ENCODE results near the gene VEGFC.

Gene VEGFC

DNA sequence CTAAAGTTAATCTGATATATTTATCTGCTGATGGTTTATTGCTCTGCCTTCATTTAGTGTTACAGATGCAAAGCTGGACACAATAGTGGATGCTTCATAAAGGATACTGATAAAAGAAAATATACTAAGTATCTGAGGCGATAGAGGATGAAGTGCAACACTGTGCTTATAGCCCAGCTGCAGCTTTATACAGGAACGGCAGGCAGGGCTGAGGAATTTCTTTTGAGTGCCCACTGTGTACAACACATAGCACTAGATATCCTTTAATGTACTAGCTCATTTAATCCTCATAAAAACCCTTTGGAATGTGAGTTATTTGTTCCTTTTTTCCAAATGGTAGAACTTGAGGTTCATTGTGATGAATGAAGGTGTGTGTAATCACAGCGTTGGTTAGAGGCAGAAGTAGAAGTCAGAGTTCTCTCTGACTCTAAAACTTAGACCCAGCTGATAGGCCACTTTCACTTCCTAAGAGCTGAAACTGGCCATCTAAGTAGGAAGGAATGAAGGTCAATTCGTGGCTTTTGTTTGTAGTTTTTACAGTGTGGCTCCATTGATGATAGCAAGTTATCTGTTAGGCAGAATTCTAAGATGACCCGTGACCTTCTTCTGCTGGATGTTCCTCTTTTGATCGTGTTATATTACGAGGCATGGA lies 138.0 kb downstream of the VEGFC start:
- TF ChIP-seq, protein P1, sequence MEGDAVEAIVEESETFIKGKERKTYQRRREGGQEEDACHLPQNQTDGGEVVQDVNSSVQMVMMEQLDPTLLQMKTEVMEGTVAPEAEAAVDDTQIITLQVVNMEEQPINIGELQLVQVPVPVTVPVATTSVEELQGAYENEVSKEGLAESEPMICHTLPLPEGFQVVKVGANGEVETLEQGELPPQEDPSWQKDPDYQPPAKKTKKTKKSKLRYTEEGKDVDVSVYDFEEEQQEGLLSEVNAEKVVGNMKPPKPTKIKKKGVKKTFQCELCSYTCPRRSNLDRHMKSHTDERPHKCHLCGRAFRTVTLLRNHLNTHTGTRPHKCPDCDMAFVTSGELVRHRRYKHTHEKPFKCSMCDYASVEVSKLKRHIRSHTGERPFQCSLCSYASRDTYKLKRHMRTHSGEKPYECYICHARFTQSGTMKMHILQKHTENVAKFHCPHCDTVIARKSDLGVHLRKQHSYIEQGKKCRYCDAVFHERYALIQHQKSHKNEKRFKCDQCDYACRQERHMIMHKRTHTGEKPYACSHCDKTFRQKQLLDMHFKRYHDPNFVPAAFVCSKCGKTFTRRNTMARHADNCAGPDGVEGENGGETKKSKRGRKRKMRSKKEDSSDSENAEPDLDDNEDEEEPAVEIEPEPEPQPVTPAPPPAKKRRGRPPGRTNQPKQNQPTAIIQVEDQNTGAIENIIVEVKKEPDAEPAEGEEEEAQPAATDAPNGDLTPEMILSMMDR (IDR thresholded peaks at IDR 0.05): no peak

DNA sequence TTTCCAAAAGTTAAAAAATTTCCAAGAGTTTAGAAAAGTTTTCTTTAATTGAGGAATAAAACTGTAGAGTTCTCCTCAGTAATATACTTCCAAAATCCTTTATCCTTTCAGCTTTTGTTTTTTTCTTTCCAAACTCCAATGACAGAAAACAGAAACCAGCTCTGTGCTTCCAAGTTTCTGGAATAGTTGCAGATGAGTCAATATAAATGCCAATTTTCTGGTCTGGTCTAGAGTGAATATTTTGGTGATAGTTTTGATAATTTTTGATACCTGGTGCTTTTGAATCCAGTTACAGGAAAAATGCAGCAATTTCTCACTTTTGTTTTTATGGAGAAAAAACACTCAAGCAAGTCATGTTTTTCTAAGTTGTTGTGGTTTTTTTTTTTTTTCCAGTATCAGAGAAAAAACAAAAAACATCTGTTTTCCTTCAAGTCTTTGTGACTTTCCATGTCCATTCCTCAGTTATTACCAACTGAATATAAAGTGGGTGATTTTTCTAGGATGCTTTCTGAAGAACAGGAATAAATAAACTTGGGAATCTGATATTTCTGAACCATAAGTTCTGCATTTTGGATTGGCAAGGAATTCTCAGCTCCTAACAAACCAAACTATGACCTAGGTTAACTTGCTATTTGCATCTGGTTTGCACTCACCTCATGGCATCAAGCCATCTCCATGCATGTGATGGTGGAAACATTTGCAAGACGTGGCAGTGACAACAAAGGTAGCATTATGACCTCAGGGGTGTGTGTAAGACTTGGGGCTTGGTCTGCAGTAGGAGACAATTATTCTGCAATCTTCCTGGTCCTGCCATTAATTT lies 139.1 kb downstream of the VEGFC start:
- Histone ChIP-seq H3K27ac (no peak overlapping the region), H3K4me3 (ENCODE audit: low read depth, low read length) (no peak overlapping the region), H2AFZ (no peak overlapping the region), H3K4me2 (ENCODE audit: low read length) (no peak overlapping the region), H3K9ac (no peak overlapping the region), H3K27me3 (ENCODE audit: control insufficient read depth, insufficient read depth, low read length) (no peaks in the 10 kb centered on the region), H3K9me3 (ENCODE audit: control insufficient read depth, low read length) (no peaks in the 10 kb centered on the region), H3K4me1 (no peaks in the 10 kb centered on the region), H3K79me2 (no peaks in the 10 kb centered on the region), H3K36me3 (ENCODE audit: control insufficient read depth, insufficient read depth, low read length) (no peaks in the 10 kb centered on the region)
- TF ChIP-seq, protein P1 (IDR thresholded peaks at IDR 0.05): no peak

More for the DNA sequence above, 138.0 kb downstream of the VEGFC start:
- Histone ChIP-seq H3K4me2 (ENCODE audit: low read length) (no peak overlapping the region), H3K36me3 (ENCODE audit: control insufficient read depth, insufficient read depth, low read length) (no peaks in the 10 kb centered on the region), H3K4me3 (ENCODE audit: low read depth, low read length) (no peak overlapping the region), H3K9me3 (ENCODE audit: control insufficient read depth, low read length) (no peaks in the 10 kb centered on the region), H3K4me1 (no peaks in the 10 kb centered on the region), H3K27me3 (ENCODE audit: control insufficient read depth, insufficient read depth, low read length) (no peaks in the 10 kb centered on the region), H3K79me2 (no peaks in the 10 kb centered on the region), H3K27ac (no peak overlapping the region), H2AFZ (no peak overlapping the region), H3K9ac (no peak overlapping the region)

DNA sequence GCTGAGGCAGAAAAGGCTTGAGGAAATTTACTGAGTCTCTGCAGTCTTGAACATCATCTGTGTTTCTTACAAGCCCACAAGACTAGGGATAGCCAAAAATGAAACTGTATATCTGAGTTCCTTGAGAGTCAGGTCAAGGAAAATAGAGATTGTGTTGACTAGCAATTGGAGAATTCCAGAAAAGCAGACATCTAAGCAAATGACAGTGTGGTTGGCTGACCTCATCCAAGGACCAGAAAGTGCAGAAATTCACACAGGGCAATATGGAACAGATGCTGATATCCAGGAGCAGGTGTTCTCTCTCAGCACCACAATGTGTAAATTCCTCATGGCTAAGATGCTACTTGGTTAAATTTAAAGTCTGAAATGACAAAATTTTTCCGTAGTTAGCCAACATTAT lies 146.4 kb downstream of the VEGFC start:
- Histone ChIP-seq H3K4me2 (ENCODE audit: low read length) (no peak overlapping the region), H3K36me3 (ENCODE audit: control insufficient read depth, insufficient read depth, low read length) (no peaks in the 10 kb centered on the region), H3K9ac (no peak overlapping the region), H3K9me3 (ENCODE audit: control insufficient read depth, low read length) (no peaks in the 10 kb centered on the region), H3K79me2 (no peaks in the 10 kb centered on the region), H2AFZ (no peak overlapping the region), H3K4me3 (ENCODE audit: low read depth, low read length) (no peak overlapping the region), H3K27ac (no peak overlapping the region), H3K4me1 (no peaks in the 10 kb centered on the region), H3K27me3 (ENCODE audit: control insufficient read depth, insufficient read depth, low read length) (no peaks in the 10 kb centered on the region)
- TF ChIP-seq, protein P1 (IDR thresholded peaks at IDR 0.05): no peak

DNA sequence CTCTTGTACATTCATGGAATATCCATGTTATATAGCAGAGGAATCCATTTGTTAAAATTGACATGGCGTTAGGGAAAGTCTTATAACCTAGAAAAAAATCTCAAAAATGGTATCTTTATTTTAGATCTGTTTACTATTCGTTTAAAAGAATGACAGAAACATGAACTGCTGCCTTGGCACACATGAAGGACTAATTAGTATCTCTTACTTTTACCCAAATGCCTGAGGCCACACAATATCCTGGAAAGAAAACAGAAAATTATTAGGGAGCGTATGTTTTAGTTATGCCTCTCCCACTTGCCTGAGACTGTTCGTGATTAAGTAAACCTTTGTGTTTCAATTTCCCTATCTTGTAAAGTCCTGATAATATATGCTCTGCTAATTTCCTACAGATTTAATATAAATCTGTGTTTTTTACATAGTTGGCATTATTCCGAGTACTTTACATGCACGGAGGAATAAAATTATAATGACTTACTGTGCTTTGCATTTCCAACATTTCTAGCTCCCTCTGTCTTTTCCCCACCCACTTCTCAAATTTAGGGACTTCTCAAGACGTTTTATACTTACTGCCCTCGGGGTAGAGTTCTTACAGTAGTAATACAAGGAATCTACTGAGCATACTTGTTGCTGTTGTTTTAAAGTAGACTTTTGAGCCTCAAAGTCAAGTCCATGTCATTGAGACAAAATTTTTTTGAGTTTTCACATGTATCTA lies 147.3 kb downstream of the VEGFC start:
- H3K36me3 ChIP-seq (ENCODE audit: control insufficient read depth, insufficient read depth, low read length): no peaks in the 10 kb centered on the region
- TF ChIP-seq, protein P1 (IDR thresholded peaks at IDR 0.05): no peak
- no peak overlapping the region for H3K4me2 ChIP-seq (ENCODE audit: low read length)
- no peaks in the 10 kb centered on the region for H3K27me3 ChIP-seq (ENCODE audit: control insufficient read depth, insufficient read depth, low read length)
- no peak overlapping the region for H3K4me3 ChIP-seq (ENCODE audit: low read depth, low read length)
- H3K9me3 ChIP-seq (ENCODE audit: control insufficient read depth, low read length): no peaks in the 10 kb centered on the region
- H3K79me2 ChIP-seq: no peaks in the 10 kb centered on the region
- no peak overlapping the region for H3K27ac ChIP-seq
- no peak overlapping the region for H3K9ac ChIP-seq
- H2AFZ ChIP-seq: no peak overlapping the region
- no peaks in the 10 kb centered on the region for H3K4me1 ChIP-seq
